Measurements from ENCODE around the gene PNPLA4.

GRCh38 chrX:7950865-7951264 lies 23.7 kb upstream of the PNPLA4 start:
- TF ChIP-seq, protein P1, sequence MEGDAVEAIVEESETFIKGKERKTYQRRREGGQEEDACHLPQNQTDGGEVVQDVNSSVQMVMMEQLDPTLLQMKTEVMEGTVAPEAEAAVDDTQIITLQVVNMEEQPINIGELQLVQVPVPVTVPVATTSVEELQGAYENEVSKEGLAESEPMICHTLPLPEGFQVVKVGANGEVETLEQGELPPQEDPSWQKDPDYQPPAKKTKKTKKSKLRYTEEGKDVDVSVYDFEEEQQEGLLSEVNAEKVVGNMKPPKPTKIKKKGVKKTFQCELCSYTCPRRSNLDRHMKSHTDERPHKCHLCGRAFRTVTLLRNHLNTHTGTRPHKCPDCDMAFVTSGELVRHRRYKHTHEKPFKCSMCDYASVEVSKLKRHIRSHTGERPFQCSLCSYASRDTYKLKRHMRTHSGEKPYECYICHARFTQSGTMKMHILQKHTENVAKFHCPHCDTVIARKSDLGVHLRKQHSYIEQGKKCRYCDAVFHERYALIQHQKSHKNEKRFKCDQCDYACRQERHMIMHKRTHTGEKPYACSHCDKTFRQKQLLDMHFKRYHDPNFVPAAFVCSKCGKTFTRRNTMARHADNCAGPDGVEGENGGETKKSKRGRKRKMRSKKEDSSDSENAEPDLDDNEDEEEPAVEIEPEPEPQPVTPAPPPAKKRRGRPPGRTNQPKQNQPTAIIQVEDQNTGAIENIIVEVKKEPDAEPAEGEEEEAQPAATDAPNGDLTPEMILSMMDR (tag by site-specific recombination; IDR thresholded peaks at IDR 0.05), result no peak
- no peak for TF ChIP-seq ZNF239 (tag by site-specific recombination; IDR thresholded peaks at IDR 0.05)
- no peak for TF ChIP-seq ZNF138 (tag by site-specific recombination; IDR thresholded peaks at IDR 0.05; ENCODE audit: borderline replicate concordance)
- TF ChIP-seq KLF1 (tag by site-specific recombination; IDR thresholded peaks at IDR 0.05), result no peak
- TF ChIP-seq FEZF1 (tag by site-specific recombination; IDR thresholded peaks at IDR 0.05), result no peak
- no peak for TF ChIP-seq KLF16 (tag by site-specific recombination; IDR thresholded peaks at IDR 0.05)
